Liver (tissue), 3 donors: ENCODE data around the gene LRRC74B.

ENCODE experiments used
- ATF3 ChIP-seq: IDR thresholded peaks from 2 replicates; pipeline ENCODE4 v1.6.1; 2016; ENCODE audit warnings: antibody characterized with exemption
- CTCF ChIP-seq: fragments of 150-350 bp; IDR thresholded peaks from 2 replicates; pipeline ENCODE4 v1.5.1; 2017; ENCODE audit warnings: improper control_type of control experiment, low read depth, low read length; ENCODE audit not compliant: missing input control
- HNF4G ChIP-seq: IDR thresholded peaks from 2 replicates; pipeline ENCODE4 v1.6.1; 2016; ENCODE audit warnings: antibody characterized with exemption
- JUND ChIP-seq, 2 donors: IDR thresholded peaks; 2 replicates each; pipeline ENCODE4 v1.6.1; 2016; ENCODE audit warnings: antibody characterized with exemption in 2 of 2
- REST ChIP-seq: IDR thresholded peaks from 2 replicates; pipeline ENCODE4 v1.6.1; 2016; ENCODE audit warnings: antibody characterized with exemption, mild to moderate bottlenecking
- SP1 ChIP-seq: IDR thresholded peaks from 2 replicates; pipeline ENCODE4 v1.6.1; 2018; ENCODE audit warnings: antibody characterized with exemption, mild to moderate bottlenecking
- TAF1 ChIP-seq: conservative IDR thresholded peaks from 2 replicates; pipeline ENCODE4 v1.6.1; 2016; ENCODE audit warnings: antibody characterized with exemption, mild to moderate bottlenecking
- YY1 ChIP-seq: IDR thresholded peaks from 2 replicates; pipeline ENCODE4 v1.6.1; 2016; ENCODE audit warnings: antibody characterized with exemption, mild to moderate bottlenecking
- donor health status: healthy.
- donor health status: healthy.

GRCh38 chr22:21070690-21071615, 25.2 kb downstream of the LRRC74B start:
- TF ChIP-seq CTCF: no peak
- TF ChIP-seq TAF1: no peak
- TF ChIP-seq HNF4G: no peak
- TF ChIP-seq JUND (IDR thresholded peaks at IDR 0.05): no peak
- no peak for TF ChIP-seq ATF3
- no peak for TF ChIP-seq YY1
- TF ChIP-seq REST: no peak
- no peak for TF ChIP-seq SP1
